Measurements from ENCODE around the gene IGFBP7.

- TF ChIP-seq POLR2AphosphoS5 (IDR thresholded peaks at IDR 0.05; ENCODE audit: low read depth, low read length) (no peak), BCL11A (IDR thresholded peaks at IDR 0.05; ENCODE audit: low read depth in 2 of 2, low read length in 2 of 2) (no peak), EP300 (IDR thresholded peaks at IDR 0.05; ENCODE audit: borderline replicate concordance in 1 of 2, low read depth in 2 of 2, low read length in 2 of 2) (no peak)
Observed at GRCh38 chr4:56986952-56987351, 123.2 kb downstream of the IGFBP7 start.
